NCI-H2107 treated with DMSO at 0.1 percent for 48 hours (cell line): Measurements from ENCODE around the gene TRANK1.
A peak's percentile ranks its signal among the peaks of the same experiment; 100 is the strongest.

Experiments
- DNase-seq: peaks from one replicate; lab custom pipeline; 2025; ENCODE audit not compliant: unreplicated experiment; lab: John Stamatoyannopoulos, UW

TRANK1 gene

DNA sequence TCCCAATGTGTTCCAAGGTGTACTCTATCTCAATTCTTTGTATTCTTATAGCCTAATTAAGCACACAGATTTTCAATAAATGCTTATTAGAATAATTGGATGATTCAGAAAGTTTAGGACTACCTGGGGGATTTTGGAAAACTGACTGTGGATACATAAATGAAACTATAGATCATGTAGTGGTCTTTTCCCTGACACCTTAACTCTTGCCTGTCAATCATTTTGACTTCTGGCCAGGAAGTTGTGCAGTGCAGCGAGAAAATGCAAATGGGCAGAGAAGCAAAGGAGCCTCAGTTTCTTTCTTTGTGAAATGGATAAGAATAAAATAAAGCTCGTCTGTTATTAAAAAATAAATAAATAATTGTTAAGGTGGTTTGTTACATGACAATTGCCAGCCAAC is 133.1 kb downstream of the TRANK1 start:
- no peak for DNase-seq

DNA sequence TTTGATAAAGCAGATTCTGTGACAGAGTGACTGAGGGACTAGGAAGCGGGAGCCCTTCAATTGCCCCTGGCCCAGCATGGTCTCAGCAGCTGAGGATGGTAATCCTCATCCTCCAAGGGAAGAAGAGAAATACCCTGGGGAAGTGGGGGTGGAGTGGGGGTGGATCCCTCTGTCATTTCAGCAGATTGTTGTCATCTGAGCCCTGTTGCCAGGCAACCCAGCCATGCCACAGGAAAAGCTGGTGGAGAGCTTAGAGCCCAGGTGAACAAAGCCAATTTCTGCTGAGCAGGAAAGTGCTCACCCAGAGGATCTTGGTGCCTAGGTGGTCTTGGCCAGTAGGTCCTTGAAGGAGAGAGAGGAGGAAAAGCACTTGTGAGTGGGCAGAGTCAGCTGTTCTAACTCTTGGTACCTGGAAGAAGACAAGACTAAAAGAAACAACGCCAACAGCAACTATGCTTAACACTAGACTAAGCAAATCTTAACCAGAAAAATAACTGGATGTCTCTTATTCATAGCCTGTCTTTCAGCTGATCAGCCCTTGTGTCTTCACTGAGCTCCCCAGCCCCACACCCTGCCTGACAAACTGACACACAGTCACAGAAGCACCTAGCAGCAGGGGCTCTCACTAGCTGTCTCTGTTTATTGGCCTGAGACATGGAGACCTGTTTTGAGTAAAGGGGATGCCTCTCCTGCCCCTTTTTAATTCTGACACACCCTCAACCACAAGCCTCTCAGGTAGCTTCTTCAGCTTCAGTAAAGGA is 140.4 kb downstream of the TRANK1 start:
- DNase-seq = peak; percentile 40

DNA sequence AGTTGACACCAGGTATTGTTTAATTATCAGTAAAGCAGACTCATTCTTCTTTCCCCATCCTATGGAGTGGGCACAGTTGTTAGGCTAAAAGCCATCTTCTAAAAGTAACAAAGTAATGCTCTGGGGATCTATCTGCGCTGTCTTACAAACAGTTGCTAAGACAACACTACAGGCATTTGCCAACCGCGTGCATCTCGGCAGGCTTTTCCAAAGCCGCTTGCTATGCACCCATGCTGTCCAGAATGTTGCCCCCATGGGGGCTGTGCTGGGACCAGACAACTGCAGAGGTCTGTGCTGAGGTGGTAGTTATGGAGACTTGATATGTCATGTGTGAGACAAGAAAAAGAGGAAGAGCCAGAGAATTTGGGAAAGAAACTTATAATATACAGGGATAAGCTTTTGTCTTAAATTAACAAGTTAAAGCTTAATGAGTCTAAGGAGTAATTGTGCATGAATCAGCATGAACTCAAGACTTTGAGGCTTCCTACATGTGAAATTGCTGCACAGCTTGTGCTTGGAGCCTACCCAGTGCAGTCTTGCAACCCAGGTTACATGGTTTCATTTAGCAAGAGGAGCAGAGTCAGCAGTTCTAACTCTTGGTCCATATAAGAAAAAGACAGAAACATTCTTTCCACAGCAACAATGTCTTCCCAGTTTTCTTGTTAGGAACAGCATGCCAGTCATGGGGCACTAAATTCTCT is 141.6 kb downstream of the TRANK1 start:
- no peak for DNase-seq

DNA sequence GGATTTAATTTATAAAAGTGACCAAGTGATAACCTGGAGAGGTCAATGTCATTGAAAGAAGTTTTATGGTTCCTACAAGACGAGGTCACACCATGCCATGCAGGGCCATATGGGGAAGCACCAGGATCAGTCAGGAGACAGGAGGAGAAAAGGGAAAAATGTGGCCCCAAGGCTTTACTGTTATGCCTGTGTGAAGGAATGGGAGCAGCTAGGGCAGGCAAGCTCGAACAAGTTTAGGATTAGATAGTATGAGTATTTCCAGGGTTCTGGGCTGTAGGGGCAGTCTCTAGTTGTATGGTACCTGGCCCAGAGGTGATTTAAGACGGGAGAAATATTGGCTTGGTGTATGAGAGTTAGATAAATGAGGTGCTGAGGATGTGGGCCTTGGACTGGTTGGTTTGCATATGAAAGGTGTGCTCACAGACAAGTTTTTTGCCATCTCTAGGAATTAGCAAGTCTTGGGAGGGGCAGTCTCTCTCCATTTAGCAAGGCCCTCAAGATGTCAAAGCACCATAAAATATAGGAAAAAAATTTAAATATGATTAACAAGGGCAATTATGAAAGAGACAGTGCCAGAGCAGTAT is 144.2 kb downstream of the TRANK1 start:
- no peak for DNase-seq

DNA sequence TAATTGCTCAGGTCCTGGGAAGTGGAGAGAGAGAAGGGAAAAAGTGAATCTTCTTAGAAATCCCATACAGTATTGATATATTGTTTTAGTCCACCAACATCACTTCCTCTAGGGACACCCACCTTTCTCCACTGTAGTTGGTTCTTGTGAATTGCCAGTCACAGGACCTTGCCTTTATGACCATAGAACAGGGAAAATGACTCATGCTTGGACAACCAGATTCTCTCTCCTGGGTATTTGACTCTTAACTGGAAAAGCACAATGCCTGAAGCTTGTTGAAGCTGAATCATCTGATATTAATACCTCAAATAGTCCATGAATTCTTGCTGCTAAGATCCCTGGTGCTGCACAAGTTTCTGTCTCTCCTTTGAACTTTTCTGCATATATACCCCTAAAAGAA is 148.0 kb downstream of the TRANK1 start:
- DNase-seq = no peak

DNA sequence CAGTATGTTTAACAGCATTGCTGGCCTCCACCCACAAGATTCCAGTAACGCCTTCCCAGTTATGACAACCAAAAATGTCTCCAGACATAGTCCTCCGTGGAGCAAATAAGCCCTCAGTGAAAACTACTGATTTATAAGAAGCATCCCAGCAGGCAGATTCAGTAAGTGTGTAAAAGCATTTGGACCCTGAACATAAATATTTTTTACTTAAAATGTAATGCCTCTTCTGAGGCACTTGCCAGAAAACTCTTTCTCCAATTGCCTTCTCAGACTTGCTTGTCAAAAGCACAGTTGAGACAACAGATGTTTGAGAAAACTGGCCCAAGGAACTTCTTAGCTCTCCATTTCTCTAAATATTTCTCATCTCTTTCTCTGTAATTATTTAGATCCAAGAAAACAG is 148.7 kb downstream of the TRANK1 start:
- DNase-seq = no peak

DNA sequence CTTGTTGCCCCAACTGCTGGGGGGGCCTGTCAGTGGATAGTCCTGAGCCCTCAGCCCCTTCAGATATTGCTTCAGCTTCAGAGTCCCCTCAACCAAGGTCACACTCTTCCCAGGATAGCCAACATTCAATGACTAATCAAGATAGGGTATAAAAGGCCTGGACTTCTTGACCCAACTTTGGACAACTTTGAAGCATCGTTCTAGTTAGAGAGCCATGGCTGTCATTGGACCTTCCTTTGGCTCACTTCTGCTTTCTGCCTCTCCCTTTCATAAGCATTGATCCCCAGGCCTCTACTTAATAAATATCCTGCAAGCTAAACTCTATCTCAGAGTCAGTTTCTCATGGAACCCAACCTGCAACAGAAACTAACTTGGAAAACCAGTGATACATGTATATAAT is 149.2 kb downstream of the TRANK1 start:
- DNase-seq = no peak

DNA sequence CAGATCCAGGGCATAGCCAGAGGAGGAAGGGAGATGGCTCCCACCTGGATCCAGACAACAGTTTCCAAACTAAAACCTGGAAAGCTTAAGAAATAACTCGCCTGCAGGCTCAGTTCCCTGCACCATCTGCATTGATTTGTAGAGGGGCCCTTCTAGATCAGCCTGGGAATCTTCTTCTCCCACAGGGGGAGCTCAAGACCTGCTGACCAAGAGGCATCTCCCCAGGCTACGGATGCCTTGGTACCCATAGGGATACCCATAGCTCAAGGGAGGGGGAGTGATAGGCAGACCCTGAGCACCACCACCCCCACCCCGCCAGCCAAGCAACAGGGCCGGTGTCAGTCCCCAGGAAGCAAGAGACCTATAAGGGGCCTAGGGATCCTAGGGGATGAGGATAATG is 152.5 kb downstream of the TRANK1 start:
- DNase-seq = no peak

DNA sequence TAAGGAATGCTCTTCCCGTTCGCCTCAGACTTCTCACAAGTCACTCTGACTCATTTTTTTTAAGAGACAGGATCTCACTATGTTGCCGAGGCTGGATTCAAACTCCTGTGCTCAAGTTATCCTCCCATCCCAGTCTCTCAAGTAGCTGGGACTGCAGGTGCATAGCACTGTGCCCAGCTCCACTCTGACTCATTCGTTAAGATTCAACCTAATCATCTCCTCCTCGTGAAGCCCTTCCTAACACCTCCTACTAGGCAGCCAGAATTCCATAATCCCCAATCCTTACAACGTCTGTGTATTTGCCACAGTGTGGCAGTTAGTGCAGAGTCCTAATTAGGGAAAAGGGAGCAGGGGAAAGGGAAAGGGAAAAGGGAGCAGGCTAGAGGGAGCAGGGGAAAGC is 154.1 kb downstream of the TRANK1 start:
- no peak for DNase-seq

DNA sequence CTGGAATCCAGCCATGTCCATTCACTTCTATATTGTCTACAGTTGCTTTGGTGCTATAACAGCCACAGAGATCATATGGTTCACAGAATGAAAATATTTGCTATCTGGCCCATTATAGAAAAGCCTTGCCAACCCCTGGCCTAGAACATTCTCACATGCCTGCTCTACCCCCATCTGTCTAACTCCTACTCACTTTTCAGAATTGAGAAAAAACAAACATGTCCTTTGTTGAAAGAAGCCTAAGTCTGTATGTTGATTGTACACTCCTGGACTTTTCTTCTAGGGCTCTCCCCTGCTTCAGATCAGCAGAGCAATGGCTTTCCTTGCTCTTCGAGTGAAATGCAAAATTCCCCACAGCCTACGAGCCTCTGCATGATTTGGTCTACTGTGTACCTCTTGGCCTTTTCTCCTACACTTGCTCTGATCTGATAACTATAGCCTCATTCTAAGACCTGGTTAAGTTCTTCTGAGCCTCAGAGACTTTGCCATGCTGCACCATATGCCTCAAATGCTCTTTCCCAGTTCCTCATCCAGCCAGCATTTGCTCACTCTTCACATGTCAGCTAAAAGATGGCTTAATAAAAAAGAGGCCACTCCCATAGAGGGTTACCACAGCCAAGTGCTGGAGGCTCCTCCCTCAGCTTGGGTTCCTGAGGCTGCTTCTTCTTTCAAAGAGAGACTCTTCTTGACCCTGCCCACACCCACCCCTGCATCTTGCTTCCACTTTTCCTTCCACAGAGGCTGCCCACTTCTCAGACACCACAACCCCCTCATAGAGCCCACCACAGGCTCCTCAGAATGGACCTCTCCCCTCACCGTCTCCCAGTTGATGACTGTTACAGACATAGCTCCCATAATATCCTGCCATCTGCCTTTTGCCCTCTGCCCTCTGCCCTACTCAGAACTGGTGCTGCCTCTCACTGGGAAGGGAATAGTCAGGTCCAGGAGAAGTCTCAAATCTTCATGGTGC is 157.6 kb downstream of the TRANK1 start:
- no peak for DNase-seq

DNA sequence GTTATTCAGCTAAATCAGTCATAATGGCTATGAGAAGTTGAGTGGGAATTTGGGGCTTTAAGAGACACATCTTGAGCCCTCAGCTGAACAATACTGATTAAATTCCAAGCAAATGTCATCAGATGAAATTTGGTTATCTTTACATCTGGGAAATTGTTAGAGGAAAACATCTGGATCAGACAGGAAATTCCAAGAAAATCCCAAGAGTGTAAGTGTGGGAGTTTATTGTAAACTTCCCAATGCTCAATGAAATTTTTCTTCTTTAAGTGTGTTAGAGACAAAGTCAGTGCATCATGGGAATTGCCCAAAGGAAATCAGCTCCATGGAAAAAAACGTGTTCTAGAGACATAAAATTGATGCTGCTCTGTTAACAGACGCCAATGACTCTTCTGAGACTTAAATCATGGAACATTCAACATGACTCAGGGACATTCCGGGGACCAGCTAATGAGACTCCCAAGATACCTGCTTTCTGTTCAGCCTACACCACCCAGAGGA is 160.7 kb downstream of the TRANK1 start:
- DNase-seq = no peak

DNA sequence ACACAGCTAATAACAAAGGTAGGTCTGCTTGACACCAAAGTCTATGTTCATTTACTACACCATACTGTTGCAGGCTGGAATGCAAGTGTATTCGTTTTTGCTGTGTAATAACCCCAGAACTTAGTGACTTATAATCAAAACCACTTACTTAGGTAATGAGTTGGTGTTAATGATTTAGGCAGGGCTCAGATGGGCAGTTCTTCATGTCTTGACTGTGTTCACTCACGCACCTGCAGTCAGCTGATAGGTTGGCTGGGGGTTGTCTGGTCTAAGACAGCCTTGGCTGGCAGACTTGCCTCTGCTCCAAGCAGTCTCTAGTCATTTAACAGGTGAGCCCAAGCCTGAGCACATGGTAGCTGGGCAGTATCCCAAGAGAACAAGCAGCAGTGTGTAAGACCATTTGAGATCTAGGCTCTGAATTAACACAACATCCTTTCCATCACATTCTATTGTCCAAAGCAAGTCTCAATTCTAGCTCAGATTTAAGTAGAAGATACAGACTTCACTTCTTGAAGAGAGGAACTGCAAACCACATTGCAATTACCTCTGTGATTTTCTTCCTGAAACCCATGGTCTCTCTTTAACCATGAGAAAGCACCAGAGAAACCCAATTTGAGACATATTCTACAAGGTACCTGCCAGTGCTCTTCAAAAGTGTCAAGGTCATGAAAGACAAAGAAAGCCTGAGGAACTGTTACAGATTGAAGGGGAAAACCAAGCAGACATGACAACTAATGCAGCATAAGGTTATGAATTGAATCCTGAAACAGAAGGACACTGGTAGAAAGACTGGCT is 167.2 kb downstream of the TRANK1 start:
- no peak for DNase-seq
